Lung (tissue), 12 donors: ENCODE measurements around the gene ABL2. TPM values are rescaled to one million over a fixed set of nuclear protein-coding genes. Genes with fewer than 3 reads are reported as not detected.

Source experiments
- ATAC-seq: fragments of 200-7000 bp; cut with Tn5 transposase; one replicate; pipeline ENCODE4 v1.9.1; 2020; ENCODE audit warnings: moderate number of reproducible peaks; ENCODE audit not compliant: insufficient read depth, low FRiP score
- DNase-seq, 3 donors: peaks; one replicate each; pipeline ENCODE4 v3.0.0-alpha.2; 2013 to 2017
- H3K27ac ChIP-seq, 2 donors: one replicate each; pipeline ENCODE4 v1.5.1; 2013; ENCODE audit warnings: mild to moderate bottlenecking in 2 of 2, moderate library complexity in 2 of 2, control low read depth in 1 of 2, inconsistent platforms in 1 of 2, low read depth in 1 of 2, low read length in 1 of 2
- H3K27me3 ChIP-seq, 3 donors: one replicate each; pipeline ENCODE4 v1.5.1; 2013; ENCODE audit warnings: low read length in 2 of 3; ENCODE audit not compliant: control insufficient read depth in 3 of 3, insufficient read depth in 3 of 3
- H3K36me3 ChIP-seq, 4 donors: one replicate each; pipeline ENCODE4 v1.5.1; 2013; ENCODE audit warnings: low read length in 4 of 4, mild to moderate bottlenecking in 1 of 4, moderate library complexity in 1 of 4; ENCODE audit not compliant: control insufficient read depth in 4 of 4, insufficient read depth in 4 of 4
- H3K4me1 ChIP-seq, 5 donors: one replicate each; pipeline ENCODE4 v1.5.1; 2013; ENCODE audit warnings: low read length in 5 of 5, mild to moderate bottlenecking in 2 of 5, moderate library complexity in 1 of 5; ENCODE audit not compliant: control insufficient read depth in 5 of 5, insufficient read depth in 5 of 5
- H3K4me3 ChIP-seq: one replicate; pipeline ENCODE4 v1.5.1; 2013; ENCODE audit warnings: mild to moderate bottlenecking, control low read depth, moderate library complexity
- H3K9ac ChIP-seq, 2 donors: one replicate each; pipeline ENCODE4 v1.5.1; 2013; ENCODE audit warnings: low read length in 2 of 2, control low read depth in 1 of 2; ENCODE audit not compliant: insufficient read depth in 1 of 2
- H3K9me3 ChIP-seq, 4 donors: one replicate each; pipeline ENCODE4 v1.5.1; 2013; ENCODE audit warnings: low read length in 3 of 4, mild to moderate bottlenecking in 1 of 4, moderate library complexity in 1 of 4; ENCODE audit not compliant: control insufficient read depth in 4 of 4, insufficient read depth in 3 of 4
- WGBS, 2 donors: extraction: QIAGEN DNeasy Blood & Tissue Kit; methylation state at CpG; one replicate each; pipeline ENCODE4 v1.1.7; 2013; 5-methylcytosine and 5-hydroxymethylcytosine counted together
- polyA plus RNA-seq, 2 donors: library from polyadenylated mRNA; stranded (reverse); fragments of 200-250 nt; gene quantifications; one replicate each; pipeline ENCODE4 v1.2.1, GENCODE V29; 2013
- total RNA-seq, 2 donors: library from RNA; depleted of rRNA in 1 of 2; stranded (reverse); fragments of >200 nt in 1 of 2; gene quantifications; one replicate each; pipeline ENCODE4 v1.2.1, GENCODE V29; 2014 to 2021
- TF ChIP-seq, protein P1 (sequence below): IDR thresholded peaks from 2 replicates; pipeline ENCODE4 v1.5.1; 2012; ENCODE audit warnings: mild to moderate bottlenecking; ENCODE audit errors: control extremely low read depth, extremely low read depth
- donor health status: control.
- donor health status: control.
- donor health status: Bipolar disorder and iron deficiency.
- donor health status: healthy.
- donor health status: DM: yes; HTN: yes; CAD: no.

The ABL2 gene
- total and polyA plus RNA-seq, 4 donors: 3.3 to 27.8 (median 16.4) TPM

DNA sequence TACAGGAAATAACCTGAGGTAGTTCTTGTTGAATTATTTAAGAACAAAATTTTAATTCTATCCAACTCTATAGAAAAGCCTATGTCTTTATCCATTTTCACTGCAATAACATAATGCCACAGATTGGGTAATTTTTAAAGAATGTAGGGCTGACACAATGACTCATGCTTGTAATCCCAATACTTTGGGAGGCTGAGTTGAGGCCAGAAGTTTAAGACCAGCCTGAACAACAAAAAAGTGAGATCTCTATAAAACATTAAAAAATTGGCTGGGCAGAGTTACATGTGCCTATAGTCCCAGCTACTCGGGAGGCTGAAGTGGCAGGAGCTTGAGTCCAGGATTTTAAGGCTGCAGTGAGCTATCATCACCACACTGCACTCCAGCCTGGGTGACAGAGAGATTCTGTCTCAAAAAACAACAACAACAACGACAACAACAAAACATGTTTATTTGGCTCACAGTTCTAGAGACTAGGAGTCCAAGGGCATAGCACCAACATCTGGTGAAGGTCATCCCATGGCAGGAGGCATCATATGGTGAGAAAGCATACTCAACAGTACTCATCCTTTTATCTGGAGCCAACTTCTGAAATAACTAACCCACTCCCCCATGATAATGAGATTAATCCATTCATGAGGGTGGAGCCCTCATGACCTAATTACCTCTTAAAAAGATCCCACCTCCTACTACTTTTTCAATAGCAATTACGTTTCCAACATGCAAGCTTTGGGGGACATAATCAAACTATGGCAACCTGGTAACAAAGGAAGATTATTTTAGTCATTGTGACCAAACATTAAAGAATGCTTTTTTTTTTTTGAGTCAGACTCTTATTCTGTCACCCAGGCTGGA, 59.6 kb downstream of the ABL2 start:
- TF ChIP-seq, protein P1, sequence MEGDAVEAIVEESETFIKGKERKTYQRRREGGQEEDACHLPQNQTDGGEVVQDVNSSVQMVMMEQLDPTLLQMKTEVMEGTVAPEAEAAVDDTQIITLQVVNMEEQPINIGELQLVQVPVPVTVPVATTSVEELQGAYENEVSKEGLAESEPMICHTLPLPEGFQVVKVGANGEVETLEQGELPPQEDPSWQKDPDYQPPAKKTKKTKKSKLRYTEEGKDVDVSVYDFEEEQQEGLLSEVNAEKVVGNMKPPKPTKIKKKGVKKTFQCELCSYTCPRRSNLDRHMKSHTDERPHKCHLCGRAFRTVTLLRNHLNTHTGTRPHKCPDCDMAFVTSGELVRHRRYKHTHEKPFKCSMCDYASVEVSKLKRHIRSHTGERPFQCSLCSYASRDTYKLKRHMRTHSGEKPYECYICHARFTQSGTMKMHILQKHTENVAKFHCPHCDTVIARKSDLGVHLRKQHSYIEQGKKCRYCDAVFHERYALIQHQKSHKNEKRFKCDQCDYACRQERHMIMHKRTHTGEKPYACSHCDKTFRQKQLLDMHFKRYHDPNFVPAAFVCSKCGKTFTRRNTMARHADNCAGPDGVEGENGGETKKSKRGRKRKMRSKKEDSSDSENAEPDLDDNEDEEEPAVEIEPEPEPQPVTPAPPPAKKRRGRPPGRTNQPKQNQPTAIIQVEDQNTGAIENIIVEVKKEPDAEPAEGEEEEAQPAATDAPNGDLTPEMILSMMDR: no peak
- ATAC-seq (peak; percentile 11), DNase-seq (no peak)
- Histone ChIP-seq H3K27me3 (no peaks in the 10 kb centered on the region), H3K36me3 (no peaks in the 10 kb centered on the region), H3K9ac (no peak overlapping the region), H3K4me3 (no peak overlapping the region), H3K9me3 (no peaks in the 10 kb centered on the region), H3K4me1 (peaks cover 0 to 4% (median 3%) of the 10 kb centered on the region in 5 donors), H3K27ac (no peak overlapping the region)
- 87 to 92% methylated on average over 3 of the region's 3 CpGs for WGBS, 2 donors

DNA sequence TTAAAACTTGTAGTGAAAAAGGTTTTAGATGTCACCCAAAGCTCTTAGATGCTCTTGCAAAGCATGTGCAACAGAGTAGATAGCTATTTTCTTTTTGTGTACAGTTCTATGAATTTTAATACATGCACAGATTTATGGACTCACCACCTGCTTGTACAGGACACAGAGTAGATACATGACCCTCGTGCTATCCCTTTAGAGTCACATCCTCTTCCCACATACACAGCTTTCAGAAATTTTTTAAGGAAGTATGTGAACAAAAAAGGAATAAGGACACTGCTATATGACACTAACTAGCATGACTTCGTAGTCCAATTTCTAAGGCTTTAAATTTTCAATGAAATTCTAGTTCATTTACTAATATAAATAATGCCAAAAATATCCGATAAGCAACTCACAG, 60.9 kb downstream of the ABL2 start:
- ATAC-seq: no peak
- TF ChIP-seq, protein P1: no peak
- Histone ChIP-seq H3K27ac (no peak overlapping the region), H3K4me3 (no peak overlapping the region), H3K27me3 (no peaks in the 10 kb centered on the region), H3K9ac (no peak overlapping the region), H3K4me1 (peaks cover 0 to 3% (median 2%) of the 10 kb centered on the region in 5 donors), H3K9me3 (no peaks in the 10 kb centered on the region), H3K36me3 (no peaks in the 10 kb centered on the region)
- 63 to 74% methylated on average over 3 of the region's 3 CpGs for WGBS, 2 donors
- DNase-seq: no peak

DNA sequence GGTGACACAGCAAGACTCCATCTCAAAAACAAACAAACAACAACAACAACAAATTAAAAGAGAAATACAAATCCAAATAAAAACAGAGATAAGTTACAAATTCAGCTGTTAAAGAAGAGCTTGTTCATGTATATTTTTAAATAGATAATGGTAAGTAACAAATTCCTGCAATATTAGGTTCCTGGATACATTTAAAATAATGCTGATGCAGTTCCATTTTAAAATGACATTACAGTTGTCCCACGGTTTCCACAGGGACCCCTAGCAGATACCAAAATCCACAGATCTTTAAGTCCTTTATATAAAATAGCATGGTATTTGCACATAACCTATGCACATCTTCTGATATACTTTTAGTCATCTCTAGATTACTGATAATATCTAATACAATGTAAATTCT, 61.5 kb downstream of the ABL2 start:
- no peaks in the 10 kb centered on the region for H3K36me3 ChIP-seq
- no peak overlapping the region for H3K27ac ChIP-seq
- ATAC-seq (no peak), DNase-seq (no peak)
- H3K4me3 ChIP-seq: no peak overlapping the region
- H3K4me1 ChIP-seq: peaks cover 0 to 3% (median 2%) of the 10 kb centered on the region in 5 donors
- no peaks in the 10 kb centered on the region for H3K9me3 ChIP-seq
- TF ChIP-seq, protein P1: no peak
- H3K9ac ChIP-seq: no peak overlapping the region
- no peaks in the 10 kb centered on the region for H3K27me3 ChIP-seq
- WGBS, 2 donors: 90 to 91% methylated on average over 1 of the region's 1 CpG

DNA sequence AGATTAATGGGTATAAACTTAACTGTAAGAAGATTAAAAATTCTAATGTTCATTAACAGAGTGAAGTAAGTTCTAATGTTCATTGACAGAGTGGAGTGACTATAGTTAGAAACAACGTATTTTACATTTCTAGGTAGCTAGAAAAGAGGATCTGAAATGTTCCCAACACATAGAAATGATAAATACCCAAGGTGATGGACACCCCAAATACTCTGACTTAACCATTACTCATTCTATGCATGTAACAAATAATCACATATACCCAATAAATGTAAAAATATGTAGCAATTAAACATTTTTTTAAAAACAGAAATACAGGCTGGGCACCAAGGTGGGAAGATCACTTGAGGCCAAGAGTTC, 62.1 kb downstream of the ABL2 start:
- no peaks in the 10 kb centered on the region for H3K9me3 ChIP-seq
- no peaks in the 10 kb centered on the region for H3K27me3 ChIP-seq
- no peak overlapping the region for H3K9ac ChIP-seq
- H3K27ac ChIP-seq: no peak overlapping the region
- no peak overlapping the region for H3K4me3 ChIP-seq
- ATAC-seq: no peak
- TF ChIP-seq, protein P1: no peak
- H3K36me3 ChIP-seq: no peaks in the 10 kb centered on the region
- DNase-seq: no peak
- peaks cover 0 to 3% (median 2%) of the 10 kb centered on the region in 5 donors for H3K4me1 ChIP-seq
- 94 to 100% methylated on average over 1 of the region's 1 CpG for WGBS, 2 donors
